NOMO-1 treated with dmso at 0.1 percent for 144 hours (cell line): ENCODE results near the gene WDFY3.
A peak's percentile ranks its signal among the peaks of the same experiment; 100 is the strongest.
"Not testable (repeated sequence)": the region's sequence is repeated elsewhere in the genome, so short reads cannot be mapped to it uniquely, and the experiment has no call there.

Source experiments
- DNase-seq: peaks from one replicate; lab custom pipeline; 2025; ENCODE audit not compliant: unreplicated experiment; lab: John Stamatoyannopoulos, UW

The WDFY3 gene

GRCh38 chr4:84722720-84723119 is 243.8 kb downstream of the WDFY3 start:
- no peak for DNase-seq

- no peak for DNase-seq
Observed at GRCh38 chr4:84719115-84719514, 247.4 kb downstream of the WDFY3 start.

GRCh38 chr4:84718699-84719098 is 247.8 kb downstream of the WDFY3 start:
- no peak for DNase-seq

GRCh38 chr4:84710548-84710947 is 255.9 kb downstream of the WDFY3 start:
- no peak for DNase-seq

GRCh38 chr4:84708406-84709135 is 257.9 kb downstream of the WDFY3 start:
- DNase-seq: no peak

GRCh38 chr4:84706286-84706685 is 260.2 kb downstream of the WDFY3 start:
- no peak for DNase-seq

- DNase-seq: no peak
Observed at GRCh38 chr4:84699001-84699671, 267.4 kb downstream of the WDFY3 start.

GRCh38 chr4:84697615-84698201 is 268.8 kb downstream of the WDFY3 start:
- DNase-seq: no peak

GRCh38 chr4:84697159-84697558 is 269.3 kb downstream of the WDFY3 start:
- DNase-seq: no peak

- DNase-seq: no peak
Observed at GRCh38 chr4:84691800-84692199, 274.7 kb downstream of the WDFY3 start.

- peak; percentile 58 for DNase-seq
Observed at GRCh38 chr4:84691170-84691691, 275.3 kb downstream of the WDFY3 start.

GRCh38 chr4:84690481-84690880 is 276.0 kb downstream of the WDFY3 start:
- DNase-seq: no peak

GRCh38 chr4:84689197-84689596 is 277.3 kb downstream of the WDFY3 start:
- no peak for DNase-seq

GRCh38 chr4:84688605-84689004 is 277.9 kb downstream of the WDFY3 start:
- DNase-seq: no peak

GRCh38 chr4:84685105-84685504 is 281.4 kb downstream of the WDFY3 start:
- DNase-seq: no peak

- DNase-seq: no peak
Observed at GRCh38 chr4:84684361-84684760, 282.1 kb downstream of the WDFY3 start.

- no peak for DNase-seq
Observed at GRCh38 chr4:84683064-84683850, 283.2 kb downstream of the WDFY3 start.

GRCh38 chr4:84682661-84683060 is 283.8 kb downstream of the WDFY3 start:
- not testable (repeated sequence) for DNase-seq

- no peak for DNase-seq
Observed at GRCh38 chr4:84681486-84682274, 284.8 kb downstream of the WDFY3 start.

GRCh38 chr4:84680956-84681355 is 285.5 kb downstream of the WDFY3 start:
- DNase-seq: no peak
